ENCODE data around the gene C1orf53.

Gene C1orf53

DNA sequence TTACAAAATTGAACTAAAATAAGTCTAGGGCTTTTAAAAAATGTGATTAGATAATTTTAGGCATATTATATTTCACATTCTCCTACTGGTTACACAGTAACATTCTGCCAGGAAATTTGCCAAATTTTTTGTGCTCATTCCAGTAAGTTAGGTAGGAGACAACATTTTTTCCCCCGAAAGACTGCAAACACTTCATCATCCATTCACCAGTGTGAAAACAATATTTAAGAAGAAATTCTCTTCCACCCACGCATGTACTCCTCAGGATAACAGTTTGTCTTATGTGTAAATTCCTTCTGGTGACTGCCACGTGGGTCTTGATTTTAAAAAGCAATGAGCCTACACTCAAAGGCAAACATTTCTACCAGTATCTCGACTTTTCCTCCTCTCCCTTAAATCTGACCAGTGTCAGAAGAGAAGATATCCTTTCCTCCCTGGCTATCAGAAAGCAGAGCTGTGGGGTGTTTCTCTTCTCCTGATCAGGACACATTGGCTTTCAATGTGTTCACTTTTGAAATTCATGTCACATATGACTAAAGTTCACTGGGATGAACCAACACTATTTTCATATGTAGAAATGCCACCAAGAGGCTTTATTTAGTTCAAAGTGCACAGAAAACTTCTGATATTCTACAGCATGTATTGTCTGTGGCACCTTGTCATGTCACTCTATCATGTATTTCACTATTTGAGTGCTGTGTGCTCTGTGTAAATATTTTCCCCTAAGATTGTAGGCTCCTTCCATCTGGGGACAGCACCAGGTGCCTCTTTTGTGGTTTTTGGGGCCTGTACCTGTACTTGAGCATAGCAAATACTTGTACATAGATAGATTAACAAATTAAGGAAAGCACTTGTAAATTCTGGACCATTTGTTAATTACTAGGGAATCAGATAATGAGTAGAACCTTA lies 53.3 kb downstream of the C1orf53 start:
- no peak for DNase-seq (ENCODE audit: low read depth in 2 of 2)

Measured in stimulated activated CD8-positive, alpha-beta memory T cell treated with anti-CD3 and anti-CD28 coated beads, Interleukin-15, amount 100 ng/mL, for 4 hours (primary cell).